DMS79 treated with DMSO at 0.1 percent for 48 hours (cell line): ENCODE results near the gene CELA1.
"Not testable (repeated sequence)": the region's sequence is repeated elsewhere in the genome, so short reads cannot be mapped to it uniquely, and the experiment has no call there.

Source experiments
- DNase-seq: peaks from one replicate; lab custom pipeline; 2025; lab: John Stamatoyannopoulos, UW

CELA1 gene

DNA sequence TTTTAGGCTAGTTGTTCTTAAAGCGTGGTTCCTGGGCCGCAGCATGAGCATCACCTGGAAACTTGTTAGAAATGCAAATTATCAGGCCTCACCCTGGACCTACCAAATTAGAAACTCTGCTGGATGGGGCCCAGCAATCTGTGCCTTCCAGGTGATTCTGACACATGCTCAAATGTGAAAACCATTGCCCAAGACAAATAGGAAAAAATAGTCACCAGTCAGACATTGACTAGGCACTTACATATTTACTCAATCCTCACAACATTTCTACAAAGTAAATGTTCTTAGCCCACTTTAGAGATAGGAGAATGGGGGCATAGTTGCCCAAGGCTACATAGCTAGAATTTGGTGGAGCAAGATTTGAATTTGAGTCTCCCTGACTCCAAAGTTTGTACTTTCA lies 3.3 kb downstream of the CELA1 start:
- no peak for DNase-seq

DNA sequence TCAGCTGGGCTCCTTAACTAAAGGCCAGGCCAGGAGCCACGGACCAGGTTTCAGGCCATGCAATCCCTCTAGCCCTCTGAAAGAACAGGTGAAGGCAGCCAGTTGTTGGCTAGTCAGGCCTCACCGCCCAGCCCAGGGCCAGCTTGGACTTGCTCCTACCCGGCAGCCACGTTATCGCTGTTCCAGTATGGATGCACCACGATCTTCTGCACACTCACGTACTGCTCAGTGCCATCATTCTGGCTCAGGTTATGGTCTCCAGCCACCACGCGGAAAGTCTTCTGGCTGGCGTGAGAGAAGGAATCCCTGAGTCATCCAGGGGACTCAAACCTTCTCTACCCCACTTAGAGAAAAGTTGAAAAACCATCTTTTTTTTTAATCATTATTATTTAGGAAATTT lies 4.1 kb downstream of the CELA1 start:
- no peak for DNase-seq

DNA sequence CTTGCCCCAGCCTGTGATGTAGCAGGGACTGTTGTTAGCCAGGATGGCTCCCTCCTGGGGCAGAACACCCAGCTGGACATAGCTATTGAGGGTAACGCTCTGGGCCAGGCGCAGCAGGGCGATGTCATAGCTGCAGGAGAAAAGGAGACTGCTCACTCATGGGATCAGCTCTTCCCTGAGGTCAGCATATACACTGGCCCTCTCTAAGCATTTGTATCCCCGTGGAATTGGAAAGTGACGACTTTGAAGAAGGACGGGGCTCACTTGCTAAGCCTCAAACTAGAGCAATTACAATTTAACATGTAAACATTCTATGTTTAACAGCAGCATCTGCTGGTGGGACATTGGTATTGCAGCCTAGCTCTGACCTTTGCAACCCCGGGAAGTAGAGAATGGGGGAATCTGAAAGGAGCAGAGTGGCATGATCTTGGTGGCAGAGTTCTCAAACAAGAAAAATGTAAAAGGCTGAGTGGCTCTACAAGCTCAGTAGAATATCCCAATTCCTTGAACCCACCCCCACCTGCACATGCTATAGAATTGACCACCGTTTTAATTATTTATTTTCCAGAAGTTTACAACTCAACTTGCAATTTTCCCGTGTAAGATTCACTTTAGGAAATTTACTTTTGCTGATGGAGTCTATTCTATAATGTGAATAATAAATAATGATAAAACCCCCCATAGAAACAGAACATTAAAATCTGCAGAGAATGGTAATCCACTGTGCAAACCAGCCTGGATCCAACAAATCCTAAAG lies 5.0 kb downstream of the CELA1 start:
- DNase-seq: peak; percentile 29

DNA sequence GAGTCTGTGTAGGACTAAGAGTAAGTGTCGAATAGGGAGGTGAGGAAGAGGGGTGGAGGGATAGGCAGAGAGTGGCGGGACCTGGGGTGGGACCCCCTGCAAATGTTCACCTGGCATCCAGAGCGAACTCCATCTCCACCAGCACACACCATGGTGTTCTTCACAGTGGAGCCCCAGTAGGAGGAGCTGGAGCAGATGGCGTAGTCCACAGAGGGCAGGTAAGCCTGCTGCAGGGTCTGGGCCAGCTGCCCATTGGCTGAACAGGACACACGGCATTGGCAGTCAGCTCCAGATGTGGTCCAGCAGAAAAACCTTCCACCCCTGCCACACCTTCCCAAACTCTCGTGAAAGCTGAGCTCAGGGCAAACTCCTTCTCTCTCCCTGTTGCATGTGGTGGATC lies 6.7 kb downstream of the CELA1 start:
- no peak for DNase-seq

DNA sequence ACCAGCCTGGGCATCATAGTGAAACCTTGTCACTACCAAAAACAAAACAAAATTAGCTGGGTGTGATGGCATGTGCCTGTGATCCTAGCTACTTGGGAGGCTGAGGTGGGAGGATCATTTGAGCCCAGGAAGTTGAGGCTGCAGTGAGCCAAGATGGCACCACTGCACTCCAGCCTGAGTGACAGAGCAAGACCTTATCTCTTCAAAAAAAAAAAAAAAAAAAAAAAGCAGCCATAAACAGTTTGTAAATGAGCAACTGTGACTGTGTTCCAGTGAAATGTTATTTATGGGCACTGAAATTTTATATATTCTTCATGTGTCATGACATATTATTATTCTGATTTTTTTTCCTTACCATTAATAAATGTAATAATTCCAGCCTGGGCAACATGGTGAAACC lies 9.1 kb downstream of the CELA1 start:
- DNase-seq: not testable (repeated sequence)

DNA sequence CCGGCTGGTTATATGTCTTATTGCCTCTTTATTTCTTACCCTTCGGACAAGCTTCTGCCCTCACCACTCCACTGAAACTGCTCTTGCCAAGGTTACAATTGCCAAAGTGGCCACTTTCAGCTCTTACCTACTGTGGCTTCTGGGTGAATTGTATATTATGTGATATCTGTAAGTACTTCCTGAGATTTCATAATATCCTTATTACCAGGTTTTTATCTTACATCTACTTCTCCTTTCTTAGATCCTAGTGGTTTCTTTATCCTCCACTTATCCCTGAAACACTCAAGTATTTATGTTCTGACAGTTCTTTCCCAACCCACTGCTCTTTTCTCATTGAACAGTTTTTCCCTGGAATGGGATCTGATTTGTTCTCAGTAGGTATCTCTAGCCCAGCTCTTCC lies 10.5 kb downstream of the CELA1 start:
- no peak for DNase-seq

DNA sequence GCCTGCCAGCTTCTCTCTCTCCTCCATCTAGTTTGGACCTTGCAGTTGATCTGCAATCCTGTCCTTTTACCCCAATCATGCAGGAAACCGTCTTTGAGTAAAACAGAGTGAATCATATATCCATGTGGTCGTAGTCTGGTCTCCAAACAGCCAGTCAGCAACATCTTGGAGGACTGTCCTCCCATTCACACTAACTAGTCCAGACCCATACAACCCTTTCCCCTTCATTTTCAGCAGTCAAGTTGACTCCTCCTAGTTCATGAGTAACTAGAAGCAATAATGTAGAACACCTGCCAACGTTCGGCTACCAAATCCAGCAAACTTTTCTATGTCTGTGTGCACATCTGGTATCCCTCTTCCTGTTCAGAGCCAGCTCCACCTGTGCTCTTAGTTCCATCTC lies 11.7 kb downstream of the CELA1 start:
- DNase-seq: no peak

DNA sequence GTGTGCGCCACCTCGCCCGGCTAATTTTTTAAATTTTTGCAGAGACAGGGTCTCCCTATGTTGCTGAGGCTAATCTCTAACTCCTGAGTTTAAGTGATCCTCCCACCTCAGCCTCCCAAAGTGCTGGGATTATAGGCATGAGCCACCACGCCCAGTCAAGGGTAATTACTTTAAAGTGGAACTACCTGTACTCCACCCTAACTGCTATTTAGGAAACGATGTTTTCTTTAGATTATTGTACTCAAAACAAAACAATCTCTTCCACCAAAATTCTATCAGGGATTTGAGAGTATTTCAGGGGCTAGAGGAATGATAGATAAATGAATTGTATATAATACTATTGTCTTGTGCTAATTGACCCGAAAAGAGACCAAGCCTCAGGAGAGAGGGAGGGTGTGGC lies 12.9 kb downstream of the CELA1 start:
- no peak for DNase-seq

DNA sequence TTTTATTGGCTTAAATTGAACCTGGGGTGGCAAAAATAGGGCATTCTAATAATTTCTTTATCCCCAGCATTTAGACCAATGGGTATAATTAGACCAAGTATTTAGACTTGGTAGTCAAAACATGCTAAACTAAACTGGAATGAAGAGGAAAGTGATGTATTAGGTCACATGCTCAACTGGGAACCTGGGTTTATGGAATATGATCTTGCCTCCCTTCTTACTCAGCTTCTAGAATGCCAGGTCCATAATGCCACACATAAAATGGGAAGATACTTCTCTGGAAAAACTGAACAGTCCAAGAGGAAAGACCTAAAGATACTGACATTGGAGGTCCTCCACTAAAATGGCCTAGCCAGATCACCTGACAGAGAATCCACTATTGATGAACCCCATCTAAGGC lies 16.3 kb downstream of the CELA1 start:
- DNase-seq: no peak

DNA sequence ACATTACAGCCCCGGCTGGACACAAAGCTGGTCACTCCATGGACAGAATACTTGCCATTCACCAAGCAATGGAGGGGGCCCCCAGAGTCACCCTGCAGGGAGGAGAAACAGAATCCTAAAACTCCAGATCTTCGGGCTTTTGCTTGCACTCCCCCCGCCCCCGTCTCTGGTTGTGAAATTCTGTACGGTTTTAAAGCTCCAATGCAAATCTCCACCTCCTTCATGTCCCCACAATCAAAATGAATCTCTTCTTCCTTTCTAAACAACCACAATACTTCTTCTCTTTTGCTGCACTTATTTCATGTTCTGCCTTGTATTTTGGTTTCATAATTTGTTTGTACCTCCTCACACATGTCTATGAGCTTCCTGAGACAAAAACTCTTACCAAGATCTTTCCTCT lies 16.7 kb downstream of the CELA1 start:
- DNase-seq: no peak

DNA sequence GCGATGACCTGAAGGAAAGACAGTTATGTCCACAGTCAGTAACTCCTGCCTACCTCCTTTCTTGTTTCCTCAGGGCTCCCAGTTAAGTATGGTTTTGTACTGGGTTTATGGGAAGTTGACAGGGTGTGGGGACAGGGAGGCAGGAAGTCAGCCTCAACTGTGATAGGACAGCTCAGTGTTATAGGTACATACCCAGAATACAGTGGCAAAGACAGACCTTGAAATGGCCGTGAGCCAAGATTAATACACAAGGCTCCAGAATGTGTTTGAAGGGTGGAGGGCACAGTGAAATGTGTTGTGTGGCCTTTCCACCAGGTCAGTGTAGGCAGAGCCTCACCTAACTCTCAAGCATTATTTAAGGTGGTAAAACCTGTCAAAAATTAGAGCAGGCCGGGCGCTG lies 17.9 kb downstream of the CELA1 start:
- no peak for DNase-seq

DNA sequence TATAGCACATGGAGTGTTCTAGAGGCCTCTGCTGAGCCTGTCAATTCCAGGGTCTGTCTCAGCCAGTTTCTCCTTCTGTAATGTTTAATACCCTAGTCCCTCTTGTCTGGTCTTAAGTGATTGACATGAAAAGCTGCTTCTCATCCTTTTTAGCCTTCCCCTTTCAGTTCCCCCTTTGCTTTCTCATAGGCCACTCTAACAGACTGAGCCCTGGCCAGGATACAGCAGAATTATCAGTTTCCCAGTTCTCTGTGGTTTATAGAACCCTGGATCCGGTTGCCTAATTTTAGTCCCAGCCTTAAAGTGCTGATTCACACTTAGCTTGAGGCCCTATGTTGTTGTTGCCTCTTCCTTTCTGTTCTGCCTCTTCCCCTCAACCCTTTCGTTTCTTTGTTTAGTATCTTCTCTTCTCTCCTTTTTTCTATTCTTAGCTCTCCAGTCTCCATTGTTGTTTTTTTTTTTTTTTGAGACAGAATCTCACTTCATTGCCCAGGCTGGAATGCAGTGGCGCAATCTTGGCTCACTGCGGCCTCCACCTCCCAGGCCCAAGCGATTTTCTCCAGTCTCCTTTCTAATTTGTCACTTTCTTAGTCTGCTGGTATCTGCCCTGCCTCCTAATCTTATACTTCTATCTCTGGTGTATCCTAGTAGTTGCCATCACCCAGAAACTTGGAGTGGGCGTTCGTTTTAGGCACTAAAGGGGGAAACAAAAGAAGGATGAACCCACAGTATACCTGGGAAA lies 19.6 kb downstream of the CELA1 start:
- DNase-seq: no peak

DNA sequence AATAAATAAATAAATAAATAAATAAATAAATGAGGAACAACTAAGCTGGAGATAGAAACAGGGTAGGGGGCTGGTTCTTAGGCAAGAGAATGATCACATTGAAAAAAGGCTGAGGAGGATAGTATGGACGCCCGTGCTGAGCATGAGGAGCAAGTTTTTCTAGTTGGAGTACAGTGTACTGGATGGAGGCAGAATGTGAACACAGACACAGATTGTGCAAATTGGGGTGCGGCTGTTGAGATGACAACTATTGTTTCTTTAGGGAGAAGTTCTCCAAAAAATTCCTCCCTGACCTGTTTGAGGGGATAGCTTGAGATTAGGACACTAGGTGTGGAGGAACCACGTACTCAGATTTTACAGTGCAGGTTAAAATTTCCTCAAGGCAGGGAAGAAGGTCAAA lies 21.5 kb downstream of the CELA1 start:
- DNase-seq: no peak

DNA sequence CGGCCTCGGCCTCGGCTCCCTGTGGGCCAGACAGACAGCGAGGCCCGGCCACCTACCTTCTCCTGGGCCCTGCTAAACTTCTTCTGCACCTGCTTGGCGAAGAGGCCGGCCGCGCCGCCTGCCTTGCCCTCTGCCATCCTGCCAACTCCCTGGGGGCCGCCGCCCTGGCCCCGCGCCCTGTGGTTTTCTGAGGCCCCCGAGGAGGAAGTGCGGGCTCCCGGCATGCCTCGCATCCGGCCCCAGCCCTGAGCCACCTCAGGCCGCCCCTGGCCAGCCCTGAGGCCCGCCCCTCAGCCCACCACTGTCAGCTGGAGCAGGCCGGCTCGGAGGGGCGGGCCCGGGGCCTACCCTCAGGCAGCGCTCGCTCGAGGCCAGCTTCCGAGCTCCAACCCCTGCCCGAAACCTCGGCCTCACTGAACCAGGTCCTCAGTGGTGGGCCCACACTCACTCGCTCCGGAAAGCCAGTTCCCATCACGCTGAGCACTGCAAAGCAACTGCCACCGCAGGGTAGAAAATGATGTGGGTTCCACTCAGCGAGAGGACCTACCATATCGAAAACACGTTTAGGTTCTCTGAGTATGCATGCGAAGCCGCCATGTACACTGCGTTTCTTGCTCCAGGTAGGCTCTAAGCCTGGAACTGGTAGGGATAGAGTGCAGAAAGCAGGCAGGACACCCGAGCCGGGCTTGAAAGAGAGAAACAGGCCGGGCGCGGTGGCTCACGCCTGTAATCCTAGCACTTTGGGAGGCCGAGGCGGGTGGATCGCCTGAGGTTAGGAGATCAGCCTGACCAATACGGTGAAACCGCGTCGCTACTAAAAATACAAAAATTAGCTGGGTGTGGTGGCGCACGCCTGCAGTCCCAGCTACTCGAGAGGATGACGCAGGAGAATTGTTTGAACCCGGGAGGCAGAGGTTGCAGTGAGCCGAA lies 22.2 kb downstream of the CELA1 start, which contains the start of gene BIN2:
BIN2 (minus strand) TSS at position 209 of the 930 bp plus-strand sequence; CDS start at position 137, 72 bp downstream.
- no peak for DNase-seq

DNA sequence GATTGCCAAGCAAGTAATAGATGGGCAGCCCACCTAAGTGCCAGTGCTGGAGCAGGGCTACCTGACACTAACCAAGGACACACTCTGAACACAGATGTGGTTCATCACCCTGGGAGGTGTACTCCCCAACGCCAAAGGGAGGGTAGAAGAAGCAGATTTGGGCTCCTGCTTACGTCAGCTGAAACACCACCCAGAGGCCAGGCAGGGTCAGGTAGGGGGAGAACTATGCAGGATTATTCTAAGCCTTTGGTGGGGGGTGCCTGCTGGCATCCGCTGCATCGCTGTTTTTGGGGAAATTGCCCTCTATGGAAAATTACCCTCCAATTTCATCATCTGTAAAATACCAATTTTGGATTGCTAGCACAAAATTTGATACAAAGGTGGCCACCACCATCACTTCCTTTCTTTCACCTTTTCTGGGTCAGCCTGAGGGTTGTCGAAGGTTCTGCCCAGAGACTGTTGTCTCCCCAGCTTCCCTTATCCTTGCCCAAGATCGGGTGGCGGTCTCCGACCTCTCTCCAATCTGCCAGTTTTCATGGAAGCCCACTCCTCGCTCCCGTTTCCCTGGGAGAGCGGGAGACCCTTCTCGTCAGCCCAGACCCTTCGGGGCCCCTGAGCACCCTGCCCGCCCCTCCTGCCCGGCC lies 23.0 kb downstream of the CELA1 start:
- DNase-seq: no peak

DNA sequence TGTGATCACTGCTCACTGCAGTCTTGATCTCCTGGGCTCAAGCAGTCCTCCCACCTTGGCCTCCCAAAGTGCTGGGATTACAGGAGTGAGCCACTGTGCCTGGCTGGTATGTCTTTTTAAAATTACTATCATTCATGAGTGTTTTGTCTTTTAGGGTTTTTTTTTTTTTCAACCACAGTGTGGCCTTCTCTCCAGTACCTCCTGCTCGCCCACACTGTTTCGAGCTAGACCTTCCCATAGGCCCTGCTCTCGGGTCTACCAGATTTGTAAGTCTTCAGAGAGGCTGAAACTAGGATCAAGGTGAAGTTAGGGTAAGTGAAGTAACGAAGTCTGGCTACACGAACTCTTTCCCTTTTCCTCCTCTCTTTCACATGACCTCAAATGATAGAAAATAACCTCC lies 24.0 kb downstream of the CELA1 start:
- DNase-seq: no peak

DNA sequence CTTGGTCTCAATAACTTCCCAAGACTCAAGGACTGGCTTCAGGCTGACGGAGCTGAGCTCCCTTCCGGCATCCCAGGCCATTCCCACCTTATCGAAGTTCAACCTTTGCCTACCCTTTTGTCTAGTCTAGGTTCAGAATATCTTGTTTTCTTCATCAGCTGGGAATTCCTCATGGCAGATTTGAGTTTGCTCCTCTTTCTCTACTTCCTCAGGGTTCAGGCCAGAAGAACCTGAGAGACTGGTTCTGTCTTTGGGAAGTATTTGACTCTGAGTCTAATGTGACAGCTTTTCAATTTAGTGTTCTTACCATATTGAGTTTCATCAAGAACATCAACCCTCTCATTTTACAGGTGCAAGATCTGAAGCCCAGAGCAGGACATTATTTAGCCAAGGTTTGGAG lies 24.6 kb downstream of the CELA1 start:
- DNase-seq: no peak

DNA sequence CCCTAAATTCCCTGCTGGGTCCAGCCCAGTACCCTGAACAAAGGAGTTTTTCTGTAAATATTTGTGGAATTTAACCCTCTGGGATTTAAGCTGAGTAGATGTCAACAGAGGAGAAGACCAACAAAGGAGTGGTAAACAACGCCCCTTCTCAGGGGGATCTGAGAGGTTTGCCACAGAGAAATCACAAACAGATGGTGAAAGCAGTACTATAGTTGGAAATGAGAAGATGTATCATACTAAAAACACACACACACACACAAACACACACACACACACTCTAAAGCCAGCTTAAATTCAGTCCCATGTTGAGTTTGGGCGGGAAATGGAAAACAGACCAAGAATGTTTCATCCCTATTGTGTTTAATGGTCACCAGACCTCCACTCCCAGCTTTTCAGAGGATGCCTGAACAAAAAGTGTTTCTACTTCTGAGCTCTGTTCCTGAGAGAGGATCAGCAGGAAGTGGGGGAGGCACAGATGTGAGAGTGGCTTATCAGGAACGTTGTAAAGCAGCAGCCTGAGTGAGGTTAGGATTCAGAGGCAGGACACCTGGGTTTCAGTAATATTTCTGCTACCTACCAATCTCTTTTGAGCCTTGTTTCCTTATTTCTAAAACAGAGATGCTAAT lies 25.7 kb downstream of the CELA1 start:
- DNase-seq: no peak

DNA sequence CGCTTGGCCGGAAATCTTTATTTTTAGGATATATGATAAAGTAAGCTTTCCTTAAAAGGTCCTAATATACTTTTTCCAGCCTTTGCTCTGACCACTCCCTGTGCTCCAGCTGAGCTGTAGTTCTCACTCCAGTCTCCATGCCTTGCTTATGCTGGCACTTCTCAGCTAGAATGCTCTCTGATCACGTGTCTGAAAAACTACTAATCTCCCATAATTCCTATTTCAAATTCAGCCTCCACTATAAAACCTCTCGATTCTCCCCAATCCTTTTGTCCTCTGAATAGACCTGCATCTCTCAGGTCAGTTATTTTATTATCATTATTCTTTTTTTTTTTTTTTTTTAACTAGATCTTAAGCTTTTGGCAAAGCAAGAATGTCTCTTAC lies 26.2 kb downstream of the CELA1 start:
- no peak for DNase-seq

DNA sequence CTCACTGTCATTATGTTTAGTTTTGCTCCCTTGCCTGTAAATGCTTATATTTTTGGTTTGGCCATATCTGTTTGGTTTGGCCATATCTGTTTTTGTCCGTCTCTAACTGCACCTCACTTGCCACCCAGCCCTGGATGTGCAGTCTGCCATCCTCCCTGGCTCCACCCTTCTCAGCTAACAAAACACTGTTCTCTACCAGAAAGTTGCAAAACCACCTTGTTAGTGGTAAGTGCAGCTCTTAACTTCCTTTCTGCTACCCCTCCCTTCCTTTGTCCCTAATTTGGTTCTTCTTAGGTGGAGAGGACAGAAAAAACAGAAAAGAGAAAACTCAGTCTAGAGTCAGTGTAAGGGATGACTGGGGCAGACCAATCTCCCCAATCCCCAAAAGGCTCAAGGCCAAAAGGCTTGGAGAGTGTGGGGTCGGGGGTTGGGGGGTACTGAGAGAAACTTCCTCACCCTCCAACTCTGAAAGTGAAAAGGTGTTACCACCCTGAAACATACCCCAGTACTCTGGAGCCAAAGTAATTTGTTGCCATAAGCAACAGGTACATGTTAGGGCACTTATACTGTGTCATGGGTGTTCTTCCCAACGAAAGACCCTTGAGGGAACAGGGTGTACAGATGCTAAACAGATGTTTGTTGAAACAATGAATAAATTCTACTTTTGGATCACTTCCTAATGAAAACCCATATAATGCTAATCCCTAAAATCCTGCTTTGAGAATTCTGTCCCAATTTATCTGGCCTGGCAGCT lies 27.5 kb downstream of the CELA1 start:
- DNase-seq: no peak
